Neuronal stem cell (in vitro differentiated cells): ENCODE results near the gene NOC4L.

Source experiments
- DNase-seq: peaks from one replicate; pipeline ENCODE4 v3.0.0-alpha.2; 2013; ENCODE audit warnings: low spot score
- H2AFZ ChIP-seq: one replicate; pipeline ENCODE4 v1.6.1; 2013; ENCODE audit warnings: mild to moderate bottlenecking, low read length, inconsistent platforms
- H2AK5ac ChIP-seq: 2 replicates; pipeline ENCODE4 v1.6.1; 2013; ENCODE audit warnings: low read depth, mild to moderate bottlenecking, inconsistent platforms, low read length, moderate library complexity, mixed read lengths
- H2BK120ac ChIP-seq: 2 replicates; pipeline ENCODE4 v1.6.1; 2013; ENCODE audit warnings: low read depth, mild to moderate bottlenecking, inconsistent platforms, low read length, moderate library complexity, mixed read lengths
- H2BK12ac ChIP-seq: one replicate; pipeline ENCODE4 v1.6.1; 2013; ENCODE audit warnings: low read length, inconsistent platforms
- H2BK15ac ChIP-seq: 2 replicates; pipeline ENCODE4 v1.6.1; 2013; ENCODE audit warnings: mild to moderate bottlenecking, low read length, inconsistent platforms, mixed read lengths
- H2BK5ac ChIP-seq: one replicate; pipeline ENCODE4 v1.6.1; 2013; ENCODE audit warnings: inconsistent platforms, mild to moderate bottlenecking, low read length, moderate library complexity
- H3K14ac ChIP-seq: one replicate; pipeline ENCODE4 v1.6.1; 2013; ENCODE audit warnings: low read length, inconsistent platforms
- H3K18ac ChIP-seq: 2 replicates; pipeline ENCODE4 v1.6.1; 2013; ENCODE audit warnings: low read length, inconsistent platforms
- H3K23ac ChIP-seq: 2 replicates; pipeline ENCODE4 v1.6.1; 2013; ENCODE audit warnings: low read depth, mild to moderate bottlenecking, mixed read lengths, low read length, inconsistent platforms; ENCODE audit not compliant: poor library complexity
- H3K27ac ChIP-seq: replicated peaks from 3 replicates; pipeline ENCODE4 v1.5.1; 2013; ENCODE audit warnings: low read length, inconsistent platforms
- H3K27me3 ChIP-seq, 3 experiments: 2 replicates each; pipeline ENCODE4 v1.6.1; 2013; ENCODE audit warnings: low read length in 3 of 3, mild to moderate bottlenecking in 2 of 3, inconsistent platforms in 1 of 3, low read depth in 1 of 3, mixed read lengths in 1 of 3, moderate library complexity in 1 of 3; ENCODE audit not compliant: control insufficient read depth in 3 of 3, insufficient read depth in 3 of 3
- H3K36me3 ChIP-seq, 2 donors: replicated peaks in 1 of 2; 2 replicates each; pipeline ENCODE4 v1.6.1; 2013; ENCODE audit warnings: low read length in 2 of 2; ENCODE audit not compliant: control insufficient read depth in 2 of 2, insufficient read depth in 2 of 2
- H3K4ac ChIP-seq: 2 replicates; pipeline ENCODE4 v1.6.1; 2013; ENCODE audit warnings: inconsistent platforms, mild to moderate bottlenecking, low read length, moderate library complexity
- H3K4me1 ChIP-seq, 2 donors: 1 replicate in 1 of 2; 2 replicates in 1 of 2; pipeline ENCODE4 v1.6.1; 2013; ENCODE audit warnings: low read length in 2 of 2, low read depth in 1 of 2; ENCODE audit not compliant: control insufficient read depth in 2 of 2, insufficient read depth in 1 of 2
- H3K4me2 ChIP-seq: one replicate; pipeline ENCODE4 v1.6.1; 2013; ENCODE audit warnings: mild to moderate bottlenecking, low read length, inconsistent platforms; ENCODE audit not compliant: insufficient read depth, poor library complexity, severe bottlenecking
- H3K4me3 ChIP-seq, 2 donors: 2 replicates each; pipeline ENCODE4 v1.5.1; 2013; ENCODE audit warnings: low read length in 2 of 2, mild to moderate bottlenecking in 2 of 2, inconsistent platforms in 1 of 2, moderate library complexity in 1 of 2
- H3K79me1 ChIP-seq: one replicate; pipeline ENCODE4 v1.6.1; 2013; ENCODE audit warnings: low read depth, mild to moderate bottlenecking, inconsistent platforms, low read length, moderate library complexity
- H3K9ac ChIP-seq: one replicate; pipeline ENCODE4 v1.6.1; 2013; ENCODE audit warnings: mild to moderate bottlenecking, low read depth, low read length, inconsistent platforms; ENCODE audit not compliant: poor library complexity
- H3K9me3 ChIP-seq, 2 donors: replicated peaks in 1 of 2; 2 replicates each; pipeline versions ENCODE3 to v1.6.1; 2013; ENCODE audit warnings: low read length in 2 of 2, mild to moderate bottlenecking in 2 of 2, inconsistent platforms in 1 of 2, low read depth in 1 of 2, mixed read lengths in 1 of 2, moderate library complexity in 1 of 2; ENCODE audit not compliant: control insufficient read depth in 2 of 2, insufficient read depth in 1 of 2
- H4K8ac ChIP-seq: one replicate; pipeline ENCODE4 v1.6.1; 2013; ENCODE audit warnings: low read depth, mild to moderate bottlenecking, inconsistent platforms, low read length, moderate library complexity
- H4K91ac ChIP-seq: one replicate; pipeline ENCODE4 v1.6.1; 2013; ENCODE audit warnings: low read length, low read depth, mild to moderate bottlenecking, inconsistent platforms; ENCODE audit not compliant: poor library complexity
- WGBS, 2 donors: extraction: QIAGEN DNeasy Blood & Tissue Kit; methylation state at CpG; one replicate each; pipeline ENCODE4 v1.1.7; 2013; ENCODE audit warnings: missing lambda C conversion rate in 2 of 2, mixed read lengths in 1 of 2; ENCODE audit not compliant: insufficient read length in 2 of 2, insufficient replicate concordance in 1 of 2; ENCODE audit errors: extremely low coverage in 2 of 2; 5-methylcytosine and 5-hydroxymethylcytosine counted together

The NOC4L gene

DNA sequence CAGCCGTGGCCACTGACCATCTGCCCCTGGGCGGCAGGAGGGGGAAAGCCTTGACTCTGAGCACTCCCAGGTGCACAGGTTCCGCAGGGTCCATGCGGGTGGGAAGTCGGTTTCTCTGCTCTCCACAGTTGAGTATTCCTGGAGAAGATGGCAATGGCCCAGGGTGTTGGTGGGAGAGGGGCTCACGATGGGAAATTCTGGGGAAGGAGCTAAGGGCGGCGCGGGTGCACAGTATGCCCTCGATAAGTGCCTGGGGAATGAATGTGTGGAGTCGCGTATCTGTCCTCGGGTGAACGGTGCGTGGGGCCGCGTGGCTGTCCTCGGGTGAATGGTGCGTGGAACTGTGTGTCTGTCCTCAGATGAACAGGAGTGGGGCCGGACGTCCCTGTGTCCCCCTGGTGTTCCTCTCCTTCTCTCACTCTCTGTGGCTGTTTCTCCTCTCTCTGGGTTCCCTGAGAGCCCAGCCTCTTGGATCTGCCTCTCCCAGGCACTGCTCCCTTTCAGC is 38.0 kb downstream of the NOC4L start:
- H3K4me2 ChIP-seq = no peak overlapping the region
- no peaks in the 10 kb centered on the region for H3K36me3 ChIP-seq
- WGBS, 2 donors = no CpG with 5 or more reads among the region's 21 CpGs
- H3K27me3 ChIP-seq = peaks cover 0 to 44% (median 7%) of the 10 kb centered on the region in 3 experiments
- H3K4ac ChIP-seq = no peak overlapping the region
- peaks cover 4 to 11% of the 10 kb centered on the region in 2 donors for H3K4me1 ChIP-seq
- H3K27ac ChIP-seq = no peak overlapping the region
- H3K4me3 ChIP-seq = no peak overlapping the region
- no peak overlapping the region for H2BK15ac ChIP-seq
- H3K14ac ChIP-seq = peak overlapping the region; percentile 3
- DNase-seq = no peak
- H4K91ac ChIP-seq = no peak overlapping the region
- no peak overlapping the region for H3K18ac ChIP-seq
- no peak overlapping the region for H3K9ac ChIP-seq
- H2BK5ac ChIP-seq = no peak overlapping the region
- H3K9me3 ChIP-seq = peaks cover 0 to 11% of the 10 kb centered on the region in 2 donors
- peaks cover 2% of the 10 kb centered on the region for H3K79me1 ChIP-seq
- peak overlapping the region; percentile 60 for H2BK12ac ChIP-seq
- H2AFZ ChIP-seq = no peak overlapping the region
- no peak overlapping the region for H2BK120ac ChIP-seq
- peak overlapping the region; percentile 26 for H3K23ac ChIP-seq
- no peak overlapping the region for H4K8ac ChIP-seq
- H2AK5ac ChIP-seq = no peak overlapping the region

DNA sequence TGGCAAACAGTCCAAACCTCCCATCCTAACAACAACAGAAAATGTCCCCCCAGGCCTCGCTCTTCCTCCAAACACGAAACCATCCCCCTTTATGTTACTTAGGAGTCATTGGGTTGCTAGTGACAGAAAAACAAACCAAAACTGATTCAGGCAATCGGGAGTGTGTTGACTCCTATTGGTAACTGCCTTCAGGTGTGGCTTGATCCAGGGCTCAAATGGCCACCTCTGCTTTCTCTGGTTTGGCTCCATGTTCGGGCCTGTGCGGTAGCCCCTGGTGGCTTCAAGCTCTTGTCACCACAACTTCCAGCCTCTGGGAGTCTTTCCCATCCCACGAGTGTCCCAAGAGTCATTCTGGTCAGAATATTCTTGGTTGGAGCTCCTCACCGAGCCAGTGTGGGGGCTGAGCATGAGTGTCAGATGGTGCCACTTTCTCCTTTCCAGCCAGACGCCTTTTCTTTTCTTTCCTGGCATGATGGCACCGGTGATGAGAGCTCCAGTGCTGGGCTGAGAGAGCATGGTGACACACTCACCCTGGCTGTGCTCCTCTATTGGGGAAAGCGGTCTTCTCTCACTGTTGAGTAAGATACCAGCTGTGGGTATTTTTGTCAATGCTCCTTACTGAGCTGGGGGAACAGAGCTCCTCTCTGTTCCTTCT is 38.6 kb downstream of the NOC4L start:
- Histone ChIP-seq H2AFZ (no peak overlapping the region), H3K23ac (no peak overlapping the region), H2BK5ac (no peak overlapping the region), H3K4me1 (peaks cover 4 to 11% of the 10 kb centered on the region in 2 donors), H3K4ac (no peak overlapping the region), H3K27me3 (peaks cover 0 to 47% (median 7%) of the 10 kb centered on the region in 3 experiments), H2BK15ac (no peak overlapping the region), H3K27ac (no peak overlapping the region), H3K9me3 (peaks cover 0 to 11% of the 10 kb centered on the region in 2 donors), H2BK120ac (no peak overlapping the region), H3K4me2 (no peak overlapping the region), H3K14ac (no peak overlapping the region), H3K18ac (no peak overlapping the region), H4K91ac (no peak overlapping the region), H3K79me1 (peaks cover 2% of the 10 kb centered on the region), H3K36me3 (no peaks in the 10 kb centered on the region), H2AK5ac (peak overlapping the region; percentile 81), H4K8ac (no peak overlapping the region), H3K9ac (no peak overlapping the region), H3K4me3 (peak overlapping the region in 1 of 2 donors; percentile 17), H2BK12ac (no peak overlapping the region)
- DNase-seq = no peak
- WGBS, 2 donors = no CpG with 5 or more reads among the region's 10 CpGs

DNA sequence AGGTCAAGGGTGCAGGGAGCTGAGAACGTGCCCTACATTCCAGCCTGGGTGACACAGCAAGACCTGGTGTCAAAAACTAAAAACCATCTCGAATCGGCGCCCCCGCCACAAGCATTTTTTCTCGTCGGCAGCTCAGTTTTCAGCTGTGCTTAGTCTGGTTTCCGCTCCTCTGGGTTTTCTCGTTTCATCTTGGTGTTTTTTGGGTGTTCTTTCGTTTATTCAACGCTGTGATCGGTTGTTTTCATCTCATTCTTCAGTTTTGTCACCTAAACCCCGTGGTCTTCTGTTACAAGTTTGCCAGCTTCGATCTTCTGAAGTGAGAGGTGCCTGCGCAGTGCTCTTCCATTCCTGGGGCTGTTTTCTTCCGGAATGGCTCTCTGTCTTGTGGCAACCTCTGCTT is 41.4 kb downstream of the NOC4L start:
- no CpG with 5 or more reads among the region's 16 CpGs for WGBS, 2 donors
- no peak for DNase-seq
- Histone ChIP-seq H3K18ac (no peak overlapping the region), H3K27me3 (peaks cover 0 to 66% (median 17%) of the 10 kb centered on the region in 3 experiments), H4K91ac (no peak overlapping the region), H2BK15ac (no peak overlapping the region), H3K4me2 (no peak overlapping the region), H3K14ac (no peak overlapping the region), H3K27ac (no peak overlapping the region), H2BK5ac (no peak overlapping the region), H2BK120ac (no peak overlapping the region), H3K4ac (no peak overlapping the region), H3K9ac (no peak overlapping the region), H2BK12ac (no peak overlapping the region), H3K4me1 (peaks cover 6 to 9% of the 10 kb centered on the region in 2 donors), H3K9me3 (peaks cover 0 to 9% of the 10 kb centered on the region in 2 donors), H3K23ac (no peak overlapping the region), H4K8ac (no peak overlapping the region), H3K36me3 (no peaks in the 10 kb centered on the region), H2AFZ (no peak overlapping the region), H2AK5ac (no peak overlapping the region), H3K4me3 (no peak overlapping the region), H3K79me1 (peaks cover 4% of the 10 kb centered on the region)

DNA sequence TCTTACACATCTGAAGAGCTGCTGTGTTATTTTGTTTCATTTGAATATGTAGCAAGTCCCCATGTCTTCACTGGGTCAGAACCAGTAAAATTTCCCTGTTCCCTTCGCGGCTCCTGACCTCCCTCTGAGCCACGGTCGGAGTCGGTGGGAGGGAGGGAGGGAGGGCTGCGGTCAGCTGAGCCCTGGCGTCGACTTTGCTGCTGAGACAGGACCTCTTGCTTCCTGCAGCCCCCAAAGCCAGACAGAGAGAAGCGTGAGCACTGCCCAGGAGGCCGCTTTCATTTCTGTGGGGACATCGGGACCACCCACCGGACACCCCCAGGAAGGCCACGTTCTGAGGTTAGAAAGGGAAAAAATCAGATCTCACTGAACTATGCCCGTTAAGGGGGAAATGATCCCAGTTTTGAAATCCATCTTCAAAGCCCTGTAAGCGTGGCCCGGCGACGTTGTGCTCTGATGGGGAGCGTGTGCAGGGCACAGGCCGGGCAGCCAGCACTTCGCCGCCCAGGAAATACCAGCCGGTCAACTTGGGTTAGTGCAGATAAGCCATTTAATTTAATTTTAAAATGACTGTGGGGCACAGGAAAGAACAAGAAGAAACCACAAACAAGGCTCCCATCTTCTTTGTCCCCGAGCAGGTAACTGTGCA is 42.1 kb downstream of the NOC4L start:
- no CpG with 5 or more reads among the region's 24 CpGs for WGBS, 2 donors

More for the DNA sequence above, 42.1 kb downstream of the NOC4L start:
- Histone ChIP-seq H2BK120ac (no peak overlapping the region), H2BK5ac (no peak overlapping the region), H2BK12ac (no peak overlapping the region), H3K9ac (no peak overlapping the region), H3K4me1 (peaks cover 6 to 9% of the 10 kb centered on the region in 2 donors), H3K27me3 (peaks cover 0 to 72% (median 20%) of the 10 kb centered on the region in 3 experiments), H3K4me3 (no peak overlapping the region), H3K23ac (no peak overlapping the region), H3K4me2 (no peak overlapping the region), H4K8ac (no peak overlapping the region), H3K4ac (no peak overlapping the region), H3K9me3 (peaks cover 0 to 4% of the 10 kb centered on the region in 2 donors), H2BK15ac (no peak overlapping the region), H2AK5ac (no peak overlapping the region), H3K14ac (no peak overlapping the region), H2AFZ (peak overlapping the region; percentile 30), H3K36me3 (no peaks in the 10 kb centered on the region), H3K27ac (no peak overlapping the region), H4K91ac (no peak overlapping the region), H3K79me1 (peaks cover 2% of the 10 kb centered on the region), H3K18ac (no peak overlapping the region)
- DNase-seq = no peak
